WTC11 (cell line): ENCODE measurements around the gene RBM19. TPM values are rescaled to one million over a fixed set of nuclear protein-coding genes. Genes with fewer than 3 reads are reported as not detected.

Experiments
- ATAC-seq: fragments of 200-7000 bp; cut with Tn5 transposase; 2 replicates; pipeline ENCODE4 v1.10.0; 2021; ENCODE audit warnings: mild to moderate bottlenecking, moderate library complexity
- CTCF ChIA-PET: fragments of 300-600 bp; sonication (Branson Sonifier 250); formaldehyde crosslinking; loops from one replicate; lab custom pipeline; 2021; ENCODE audit warnings: antibody characterized with exemption; lab: Charles Lee
- POLR2A ChIA-PET: fragments of 350-600 bp; sonication (Branson Sonifier 250); formaldehyde crosslinking; loops from one replicate; lab custom pipeline; 2021; ENCODE audit warnings: antibody characterized with exemption; lab: Charles Lee
- DNase-seq: peaks from one replicate; pipeline ENCODE4 v3.0.0; 2021; ENCODE audit warnings: low spot score
- H3K27ac Mint-ChIP-seq: 2 replicates; pipeline ENCODE4 v1.8.0; 2021; ENCODE audit warnings: mixed read lengths
- H3K27me3 Mint-ChIP-seq: 2 replicates; pipeline ENCODE4 v1.8.0; 2021; ENCODE audit warnings: low read depth, mild to moderate bottlenecking, moderate library complexity, mixed read lengths
- H3K36me3 Mint-ChIP-seq: 2 replicates; pipeline ENCODE4 v1.8.0; 2021; ENCODE audit warnings: mixed read lengths
- H3K4me1 Mint-ChIP-seq: 2 replicates; pipeline ENCODE4 v1.8.0; 2022; ENCODE audit warnings: mixed read lengths
- H3K4me3 Mint-ChIP-seq: 2 replicates; pipeline ENCODE4 v1.8.0; 2021; ENCODE audit warnings: mild to moderate bottlenecking, moderate library complexity, mixed read lengths
- H3K9me3 Mint-ChIP-seq: 2 replicates; pipeline ENCODE4 v1.8.0; 2021; ENCODE audit warnings: mixed read lengths
- CBFB ChIP-seq: sonication (generic); formaldehyde crosslinking; IDR thresholded peaks from 2 replicates; pipeline ENCODE4 v1.8.1; 2022; ENCODE audit warnings: mild to moderate bottlenecking, low read depth, missing genetic modification reagents
- CREB1 ChIP-seq: sonication (generic); formaldehyde crosslinking; IDR thresholded peaks from 2 replicates; pipeline ENCODE4 v1.8.0; 2023; ENCODE audit warnings: mild to moderate bottlenecking, missing genetic modification reagents
- ELF4 ChIP-seq: sonication (generic); formaldehyde crosslinking; IDR thresholded peaks from 2 replicates; pipeline ENCODE4 v1.8.1; 2022; ENCODE audit warnings: low read depth, mild to moderate bottlenecking, moderate library complexity, missing genetic modification reagents
- GRHL2 ChIP-seq: fragments of 250-450 bp; sonication (Bioruptor Pico); IDR thresholded peaks from 2 replicates; pipeline ENCODE4 v1.8.0; 2022; ENCODE audit warnings: mild to moderate bottlenecking, moderate library complexity; ENCODE audit not compliant: insufficient replicate concordance, severe bottlenecking
- HMGA2 ChIP-seq: fragments of 250-450 bp; sonication (Bioruptor Pico); IDR thresholded peaks from 2 replicates; pipeline ENCODE4 v1.4.0; 2021; ENCODE audit warnings: mild to moderate bottlenecking, moderate library complexity
- IRF1 ChIP-seq: sonication (generic); formaldehyde crosslinking; IDR thresholded peaks from 2 replicates; pipeline ENCODE4 v1.8.0; 2023; ENCODE audit warnings: missing genetic modification reagents
- IRF2 ChIP-seq: sonication (generic); formaldehyde crosslinking; IDR thresholded peaks from 2 replicates; pipeline ENCODE4 v1.8.0; 2022; ENCODE audit warnings: low read depth, missing genetic modification reagents, borderline replicate concordance
- JAZF1 ChIP-seq: fragments of 250-450 bp; sonication (Bioruptor Pico); IDR thresholded peaks from 2 replicates; pipeline ENCODE4 v1.9.0; 2021; ENCODE audit warnings: moderate library complexity, mild to moderate bottlenecking, inconsistent platforms
- KAT7 ChIP-seq: sonication (generic); formaldehyde crosslinking; IDR thresholded peaks from 2 replicates; pipeline ENCODE4 v1.8.1; 2023; ENCODE audit warnings: missing genetic modification reagents, mild to moderate bottlenecking, borderline replicate concordance
- MXD4 ChIP-seq: fragments of 250-450 bp; sonication (Bioruptor Pico); IDR thresholded peaks from 2 replicates; pipeline ENCODE4 v1.8.0; 2021; ENCODE audit warnings: mild to moderate bottlenecking, moderate library complexity, borderline replicate concordance
- NFATC4 ChIP-seq: fragments of 250-450 bp; sonication (Bioruptor Pico); IDR thresholded peaks from 2 replicates; pipeline ENCODE4 v1.9.0; 2021; ENCODE audit warnings: mild to moderate bottlenecking
- NFE2L1 ChIP-seq: sonication (generic); formaldehyde crosslinking; IDR thresholded peaks from 2 replicates; pipeline ENCODE4 v1.8.1; 2023; ENCODE audit warnings: missing genetic modification reagents
- NR2C2 ChIP-seq: sonication (generic); formaldehyde crosslinking; IDR thresholded peaks from 2 replicates; pipeline ENCODE4 v1.8.0; 2022; ENCODE audit warnings: mild to moderate bottlenecking, missing genetic modification reagents
- OVOL2 ChIP-seq: fragments of 250-450 bp; sonication (Bioruptor Pico); IDR thresholded peaks from 2 replicates; pipeline ENCODE4 v1.9.0; 2021; ENCODE audit warnings: mild to moderate bottlenecking, borderline replicate concordance
- STAT6 ChIP-seq: sonication (generic); formaldehyde crosslinking; conservative IDR thresholded peaks from 2 replicates; pipeline ENCODE4 v1.8.1; 2023; ENCODE audit warnings: mild to moderate bottlenecking, low read depth, missing genetic modification reagents, moderate library complexity
- TEAD4 ChIP-seq: sonication (generic); formaldehyde crosslinking; IDR thresholded peaks from 2 replicates; pipeline ENCODE4 v1.8.0; 2022; ENCODE audit warnings: mild to moderate bottlenecking, missing genetic modification reagents
- ZBTB43 ChIP-seq: sonication (generic); formaldehyde crosslinking; IDR thresholded peaks from 2 replicates; pipeline ENCODE4 v1.8.1; 2023; ENCODE audit warnings: mild to moderate bottlenecking, missing genetic modification reagents
- ZNF263 ChIP-seq: sonication (generic); formaldehyde crosslinking; IDR thresholded peaks from 2 replicates; pipeline ENCODE4 v1.8.1; 2022; ENCODE audit warnings: low read depth, mild to moderate bottlenecking, moderate library complexity, missing genetic modification reagents
- ZNF396 ChIP-seq: fragments of 250-450 bp; sonication (Bioruptor Pico); IDR thresholded peaks from 2 replicates; pipeline ENCODE4 v1.8.0; 2021; ENCODE audit warnings: mild to moderate bottlenecking, moderate library complexity, borderline replicate concordance
- ZNF416 ChIP-seq: fragments of 250-450 bp; sonication (Bioruptor Pico); IDR thresholded peaks from 2 replicates; pipeline ENCODE4 v1.9.0; 2021; ENCODE audit warnings: mild to moderate bottlenecking, inconsistent platforms
- ZNF423 ChIP-seq: fragments of 250-450 bp; sonication (Bioruptor Pico); IDR thresholded peaks from 2 replicates; pipeline ENCODE4 v2.1.2; 2022; ENCODE audit warnings: mild to moderate bottlenecking, moderate library complexity
- total RNA-seq: library from RNA; stranded (reverse); gene quantifications from 3 replicates; pipeline ENCODE4 v1.2.3, GENCODE V29; 2021
- TF ChIP-seq, protein P1 (sequence below): sonication (generic); formaldehyde crosslinking; IDR thresholded peaks from 2 replicates; pipeline ENCODE4 v1.8.1; 2022; ENCODE audit warnings: low read depth, mild to moderate bottlenecking, moderate library complexity, missing genetic modification reagents, borderline replicate concordance
- TF ChIP-seq, protein P2 (sequence below): sonication (generic); formaldehyde crosslinking; IDR thresholded peaks from 2 replicates; pipeline ENCODE4 v1.8.0; 2023; ENCODE audit warnings: mild to moderate bottlenecking, missing genetic modification reagents

Gene RBM19
- total RNA-seq, 1 experiment from 2014 or later, result 60.1 TPM

DNA sequence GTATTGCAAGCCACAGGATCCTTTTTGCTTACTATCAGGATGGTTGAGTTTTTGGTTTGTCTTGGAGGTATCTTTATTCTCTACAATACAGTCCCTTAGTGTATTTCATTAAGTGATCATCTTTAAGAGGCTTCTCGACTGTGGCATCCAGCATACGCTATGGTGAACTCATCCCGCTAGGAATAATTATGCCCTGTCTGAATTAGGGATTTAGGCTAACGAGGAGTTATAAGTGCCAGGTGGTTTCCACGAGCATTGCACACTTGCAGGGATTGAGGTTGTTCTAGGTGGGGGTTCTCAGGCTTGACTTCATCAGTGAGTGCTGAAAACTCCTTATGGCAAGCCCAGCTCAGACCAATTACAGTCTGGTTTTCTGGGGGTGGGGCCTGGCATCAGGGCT lies 37.2 kb upstream of the RBM19 start (continued):
- TF ChIP-seq STAT6 (CRISPR knock-in tag) (no peak), HMGA2 (CRISPR knock-in tag) (no peak), ZNF263 (CRISPR knock-in tag) (no peak), IRF2 (no peak), CBFB (CRISPR knock-in tag) (no peak), ZNF423 (CRISPR knock-in tag) (no peak), NFE2L1 (CRISPR knock-in tag) (no peak), TEAD4 (no peak), IRF1 (CRISPR knock-in tag) (no peak), MXD4 (no peak)
- TF ChIP-seq, protein P1, sequence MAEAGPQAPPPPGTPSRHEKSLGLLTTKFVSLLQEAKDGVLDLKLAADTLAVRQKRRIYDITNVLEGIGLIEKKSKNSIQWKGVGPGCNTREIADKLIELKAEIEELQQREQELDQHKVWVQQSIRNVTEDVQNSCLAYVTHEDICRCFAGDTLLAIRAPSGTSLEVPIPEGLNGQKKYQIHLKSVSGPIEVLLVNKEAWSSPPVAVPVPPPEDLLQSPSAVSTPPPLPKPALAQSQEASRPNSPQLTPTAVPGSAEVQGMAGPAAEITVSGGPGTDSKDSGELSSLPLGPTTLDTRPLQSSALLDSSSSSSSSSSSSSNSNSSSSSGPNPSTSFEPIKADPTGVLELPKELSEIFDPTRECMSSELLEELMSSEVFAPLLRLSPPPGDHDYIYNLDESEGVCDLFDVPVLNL (CRISPR knock-in tag), result no peak
- TF ChIP-seq, all 79 proteins: peak for 0

- peaks cover 13% of the 10 kb centered on the region for H3K27me3 Mint-ChIP-seq
- no peak overlapping the region for H3K4me3 Mint-ChIP-seq
- no peaks in the 10 kb centered on the region for H3K4me1 Mint-ChIP-seq
- TF ChIP-seq JAZF1 (no peak), ZNF416 (CRISPR knock-in tag) (no peak), CREB1 (no peak), GRHL2 (CRISPR knock-in tag) (no peak), KAT7 (CRISPR knock-in tag) (no peak), ZNF396 (CRISPR knock-in tag) (no peak), NFATC4 (CRISPR knock-in tag) (no peak), OVOL2 (CRISPR knock-in tag) (no peak), ELF4 (no peak), NR2C2 (CRISPR knock-in tag) (no peak), ZBTB43 (CRISPR knock-in tag) (no peak)
- TF ChIP-seq, protein P1 (CRISPR knock-in tag), result no peak
- TF ChIP-seq, protein P2, sequence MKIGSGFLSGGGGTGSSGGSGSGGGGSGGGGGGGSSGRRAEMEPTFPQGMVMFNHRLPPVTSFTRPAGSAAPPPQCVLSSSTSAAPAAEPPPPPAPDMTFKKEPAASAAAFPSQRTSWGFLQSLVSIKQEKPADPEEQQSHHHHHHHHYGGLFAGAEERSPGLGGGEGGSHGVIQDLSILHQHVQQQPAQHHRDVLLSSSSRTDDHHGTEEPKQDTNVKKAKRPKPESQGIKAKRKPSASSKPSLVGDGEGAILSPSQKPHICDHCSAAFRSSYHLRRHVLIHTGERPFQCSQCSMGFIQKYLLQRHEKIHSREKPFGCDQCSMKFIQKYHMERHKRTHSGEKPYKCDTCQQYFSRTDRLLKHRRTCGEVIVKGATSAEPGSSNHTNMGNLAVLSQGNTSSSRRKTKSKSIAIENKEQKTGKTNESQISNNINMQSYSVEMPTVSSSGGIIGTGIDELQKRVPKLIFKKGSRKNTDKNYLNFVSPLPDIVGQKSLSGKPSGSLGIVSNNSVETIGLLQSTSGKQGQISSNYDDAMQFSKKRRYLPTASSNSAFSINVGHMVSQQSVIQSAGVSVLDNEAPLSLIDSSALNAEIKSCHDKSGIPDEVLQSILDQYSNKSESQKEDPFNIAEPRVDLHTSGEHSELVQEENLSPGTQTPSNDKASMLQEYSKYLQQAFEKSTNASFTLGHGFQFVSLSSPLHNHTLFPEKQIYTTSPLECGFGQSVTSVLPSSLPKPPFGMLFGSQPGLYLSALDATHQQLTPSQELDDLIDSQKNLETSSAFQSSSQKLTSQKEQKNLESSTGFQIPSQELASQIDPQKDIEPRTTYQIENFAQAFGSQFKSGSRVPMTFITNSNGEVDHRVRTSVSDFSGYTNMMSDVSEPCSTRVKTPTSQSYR (CRISPR knock-in tag), result no peak
- H3K27ac Mint-ChIP-seq, result no peak overlapping the region
- no peak for ATAC-seq
- H3K9me3 Mint-ChIP-seq, result no peaks in the 10 kb centered on the region
- ChIA-PET POLR2A (no interaction called here), CTCF (interaction anchor here (3.6 kb wide), 1 partner anchor 21 kb away, joined by 8 read pairs; no protein-coding TSS in a partner anchor)
- H3K36me3 Mint-ChIP-seq, result no peaks in the 10 kb centered on the region
- DNase-seq, result no peak
Observed at GRCh38 chr12:114001511-114002340, 35.6 kb upstream of the RBM19 start.
